Right renal cortex interstitium (tissue), 3 donors: ENCODE data around the gene KIAA0232. TPM values are rescaled to one million over a fixed set of nuclear protein-coding genes. Genes with fewer than 3 reads are reported as not detected.
"Not testable (repeated sequence)": the region's sequence is repeated elsewhere in the genome, so short reads cannot be mapped to it uniquely, and the experiment has no call there.

Experiments used
- DNase-seq, 3 donors: peaks; one replicate each; pipeline ENCODE4 v3.0.0-alpha.2; 2013; ENCODE audit warnings: low read depth in 3 of 3, low spot score in 2 of 3
- polyA plus RNA-seq, 3 donors: library from polyadenylated mRNA; unstranded; fragments of 120-200 nt; gene quantifications; one replicate each; pipeline ENCODE4 v1.2.1, GENCODE V29; 2013; ENCODE audit not compliant: insufficient read length in 3 of 3

KIAA0232 gene
- polyA plus RNA-seq, 3 donors: 43.9 to 46.6 (median 45.8) TPM

DNA sequence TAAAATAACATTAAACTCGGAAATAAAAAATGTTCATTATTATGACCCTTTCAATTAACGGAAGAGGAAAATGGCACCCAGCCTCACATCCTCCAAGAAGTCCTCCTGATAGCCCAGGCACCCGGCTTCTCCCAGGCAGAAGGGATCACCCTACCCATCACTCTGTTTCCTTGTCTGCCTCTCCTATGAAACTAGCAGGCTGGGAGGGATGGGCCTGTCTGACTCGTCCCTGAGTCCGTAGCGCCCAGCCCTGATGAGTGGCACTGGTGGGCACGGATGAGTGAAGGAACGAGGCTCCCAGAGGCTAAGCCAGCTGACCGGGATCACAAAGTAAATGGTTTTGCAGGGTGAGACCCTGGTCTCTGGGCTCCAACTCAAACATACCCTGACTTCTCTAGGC, 28.6 kb upstream of the KIAA0232 start:
- no peak for DNase-seq

DNA sequence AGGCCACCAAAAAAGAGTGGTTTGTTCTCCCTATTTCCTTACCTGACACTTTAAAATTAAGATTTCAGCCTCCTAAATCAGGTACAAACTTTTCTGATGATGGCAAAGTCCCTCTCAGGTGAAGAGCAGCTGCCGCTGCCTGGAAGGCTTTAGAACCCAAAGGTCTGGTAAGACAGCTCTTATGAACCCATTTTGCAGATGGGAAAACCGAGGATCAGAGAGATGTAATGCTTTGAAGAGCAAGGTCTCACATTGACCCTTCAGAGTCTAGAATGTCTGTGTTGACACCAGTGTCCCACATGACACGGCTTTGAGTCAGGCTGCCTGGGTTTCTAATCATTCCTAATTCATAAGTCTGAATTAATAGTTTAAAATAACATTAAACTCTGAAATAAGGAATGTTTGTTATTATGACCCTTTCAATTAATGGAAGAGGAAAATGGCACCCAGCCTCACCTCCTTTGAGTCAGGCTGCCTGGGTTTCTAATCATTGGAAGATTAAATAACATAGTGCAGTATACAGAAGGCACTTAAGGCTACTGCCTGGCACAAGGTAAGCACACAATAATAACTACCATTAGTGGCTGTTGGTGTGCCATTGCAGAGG, 27.9 kb upstream of the KIAA0232 start:
- DNase-seq: no peak

DNA sequence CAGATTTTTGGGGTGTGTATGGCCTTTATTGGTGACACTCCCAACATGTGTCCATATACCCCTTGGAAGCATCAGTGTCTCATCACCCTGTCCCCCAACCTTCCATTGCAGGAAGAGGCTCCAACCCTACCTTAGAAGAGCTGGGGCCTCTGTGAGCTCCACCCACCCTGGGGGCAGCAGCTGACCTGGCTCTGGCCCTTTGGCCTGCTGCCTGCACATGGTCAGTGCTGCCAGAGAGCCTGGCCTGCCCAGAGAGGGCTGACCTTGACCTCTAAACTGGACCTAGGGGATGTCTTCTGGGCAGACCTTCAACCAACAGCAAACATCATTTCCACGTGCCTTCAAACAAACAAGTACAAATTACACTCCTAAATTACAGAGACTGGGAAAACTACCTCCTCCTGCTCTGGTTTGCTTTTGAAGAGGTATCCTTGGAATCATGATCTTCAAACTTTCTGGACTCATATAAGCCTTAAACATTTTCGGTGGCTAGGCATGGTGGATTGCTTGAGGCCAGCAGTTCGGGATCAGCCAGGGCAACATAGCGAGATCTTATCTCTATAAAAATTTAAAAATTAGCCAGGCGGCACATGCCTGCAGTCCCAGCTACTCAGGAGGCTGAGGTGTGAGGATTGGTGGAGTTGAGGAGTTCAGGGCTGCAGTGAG, 27.3 kb upstream of the KIAA0232 start:
- no peak for DNase-seq

DNA sequence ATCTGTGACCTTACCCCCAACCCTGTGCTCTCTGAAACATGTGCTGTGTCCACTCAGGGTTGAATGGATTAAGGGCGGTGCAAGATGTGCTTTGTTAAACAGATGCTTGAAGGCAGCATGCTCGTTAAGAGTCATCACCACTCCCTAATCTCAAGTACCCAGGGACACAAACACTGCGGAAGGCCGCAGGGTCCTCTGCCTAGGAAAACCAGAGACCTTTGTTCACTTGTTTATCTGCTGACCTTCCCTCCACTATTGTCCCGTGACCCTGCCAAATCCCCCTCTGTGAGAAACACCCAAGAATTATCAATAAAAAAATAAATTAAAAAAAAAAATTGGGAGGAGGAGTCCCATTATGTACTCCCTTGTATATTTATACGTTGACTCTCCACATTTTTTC, 26.2 kb upstream of the KIAA0232 start:
- DNase-seq: not testable (repeated sequence)

DNA sequence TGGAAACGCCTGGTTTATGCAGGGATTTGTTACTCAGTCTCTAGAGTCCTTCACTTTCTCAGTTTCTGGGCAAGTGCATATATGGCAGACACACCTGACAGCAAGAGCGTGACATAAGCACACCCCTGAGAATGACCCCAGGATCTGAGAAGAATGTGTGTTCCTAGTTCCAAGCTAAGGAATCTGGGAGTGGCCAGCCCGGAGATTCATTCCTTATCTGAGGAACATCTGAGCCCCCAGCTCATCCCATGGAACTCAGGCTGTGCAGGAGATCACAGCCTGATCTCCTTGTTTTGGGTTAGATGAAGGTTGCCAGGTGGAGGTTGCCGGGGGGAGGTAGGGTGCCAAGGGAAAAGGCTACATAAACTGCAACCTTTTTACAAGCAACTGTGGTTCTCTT, 23.8 kb upstream of the KIAA0232 start:
- no peak for DNase-seq

DNA sequence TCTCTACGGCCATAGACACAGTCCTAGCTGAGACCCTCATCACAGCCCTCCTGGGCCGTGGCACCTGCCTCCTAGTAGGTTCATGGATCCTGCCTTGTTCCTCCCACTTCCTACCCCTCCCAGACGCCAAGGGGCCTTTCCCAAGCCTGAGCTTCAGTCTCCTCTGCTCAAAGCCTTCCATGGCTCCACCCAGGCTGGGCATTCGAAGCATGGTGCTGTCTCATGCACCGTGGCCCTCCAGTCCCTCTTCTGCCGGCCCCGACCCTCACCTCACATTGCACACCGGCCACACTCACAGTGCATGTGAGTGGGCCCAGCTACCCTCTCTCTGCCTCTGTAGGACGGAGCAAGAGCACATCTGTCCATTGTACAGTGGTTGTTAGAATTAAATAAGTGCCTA, 21.7 kb upstream of the KIAA0232 start:
- DNase-seq: no peak

DNA sequence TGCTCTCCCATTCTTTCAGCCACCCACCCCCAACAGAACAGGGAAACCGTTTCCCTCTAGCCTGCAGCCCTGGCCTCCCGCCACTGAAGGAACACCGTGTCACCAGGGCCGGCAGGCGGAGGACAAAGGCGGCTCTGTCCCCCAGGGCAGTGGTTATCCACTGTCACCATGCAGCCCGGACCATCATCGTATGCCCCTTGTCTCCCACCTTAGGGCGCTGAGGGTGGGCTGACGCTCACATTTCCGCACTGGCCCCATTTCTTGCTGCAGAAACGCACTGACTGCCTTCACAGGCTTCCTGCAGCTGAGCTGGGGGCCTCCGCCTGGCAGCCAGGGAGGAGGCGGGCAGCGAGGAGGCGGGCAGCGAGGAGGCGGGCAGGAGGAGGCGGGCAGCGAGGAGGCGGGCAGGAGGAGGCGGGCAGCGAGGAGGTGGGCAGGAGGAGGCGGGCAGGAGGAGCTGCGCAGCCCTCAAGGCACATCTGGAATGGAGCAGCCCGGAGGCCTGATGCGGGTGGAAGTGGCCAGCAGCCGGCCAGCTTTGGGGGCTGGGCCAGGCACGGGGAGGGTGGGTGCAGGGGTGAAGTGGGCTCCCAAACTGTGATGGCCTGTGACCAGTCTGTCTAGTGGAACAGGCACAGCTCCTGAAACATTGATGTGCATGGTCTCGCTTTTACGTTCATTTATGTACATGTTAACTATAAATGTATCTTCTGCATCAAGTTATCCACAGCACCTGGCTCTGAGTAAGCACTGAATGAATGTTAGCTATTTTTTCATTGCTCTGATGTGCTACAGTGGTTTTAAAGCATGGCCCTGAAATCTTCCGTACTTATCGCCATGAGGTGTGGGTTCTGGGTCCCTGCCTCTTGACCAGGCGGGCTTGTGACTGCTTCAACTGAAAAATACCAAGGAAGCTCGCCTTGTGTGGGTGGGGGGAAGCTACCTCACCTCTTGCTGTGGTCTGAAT, 20.6 kb upstream of the KIAA0232 start:
- DNase-seq: no peak

DNA sequence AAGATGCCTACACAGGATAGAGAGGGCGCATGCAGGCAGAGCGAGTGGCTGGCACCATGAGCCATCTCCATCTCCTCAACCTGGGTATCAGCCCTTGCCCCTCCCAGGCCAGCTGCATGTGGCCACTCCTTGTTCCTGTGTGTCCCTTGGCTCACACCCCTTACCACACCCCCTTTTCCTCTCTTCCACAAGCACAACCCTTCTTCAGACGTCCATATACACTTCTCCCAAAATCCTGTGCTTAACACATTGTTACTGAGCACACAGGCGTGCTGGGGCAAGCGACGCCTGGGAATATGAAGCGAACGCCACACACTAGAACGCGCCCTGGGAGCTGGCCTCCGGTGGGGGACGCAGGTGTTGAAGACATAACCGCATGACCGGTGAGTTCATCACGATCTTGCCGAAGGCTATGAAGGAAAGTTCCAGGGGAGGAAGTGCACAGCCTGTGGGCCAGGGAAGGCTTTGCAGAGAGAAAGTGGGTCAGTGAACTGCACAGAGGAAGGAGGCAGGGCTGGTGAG, 19.1 kb upstream of the KIAA0232 start:
- DNase-seq: no peak

DNA sequence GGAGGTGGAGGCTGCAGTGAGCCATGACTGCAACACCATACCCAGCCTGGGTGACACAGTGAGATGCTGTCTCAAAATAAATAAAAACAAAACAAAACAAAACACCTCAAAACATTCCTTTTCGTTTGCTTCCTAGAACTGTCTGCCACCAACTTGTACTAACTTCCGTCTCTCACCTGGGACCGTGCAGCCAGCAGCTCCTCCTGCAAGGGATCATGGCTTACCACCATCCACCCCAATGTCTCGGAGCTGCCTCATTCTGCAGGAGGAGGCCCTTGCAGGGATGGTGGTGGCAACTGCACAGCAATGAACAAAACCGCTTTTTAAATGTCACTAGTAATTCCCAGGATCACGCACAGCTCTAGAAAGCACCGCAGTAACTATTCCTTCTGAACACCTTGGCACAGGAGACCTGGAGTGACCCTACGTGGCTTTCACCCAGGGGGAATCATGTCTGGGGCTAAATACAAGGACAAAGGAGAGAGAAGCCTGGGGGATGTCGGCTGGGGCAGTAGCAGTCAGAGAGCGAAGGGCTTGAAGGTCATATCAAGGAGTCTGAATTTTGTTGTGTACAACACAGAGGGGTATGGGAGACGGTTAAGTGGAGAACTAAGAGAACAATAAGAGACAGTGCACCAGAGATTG, 17.4 kb upstream of the KIAA0232 start:
- DNase-seq: no peak

DNA sequence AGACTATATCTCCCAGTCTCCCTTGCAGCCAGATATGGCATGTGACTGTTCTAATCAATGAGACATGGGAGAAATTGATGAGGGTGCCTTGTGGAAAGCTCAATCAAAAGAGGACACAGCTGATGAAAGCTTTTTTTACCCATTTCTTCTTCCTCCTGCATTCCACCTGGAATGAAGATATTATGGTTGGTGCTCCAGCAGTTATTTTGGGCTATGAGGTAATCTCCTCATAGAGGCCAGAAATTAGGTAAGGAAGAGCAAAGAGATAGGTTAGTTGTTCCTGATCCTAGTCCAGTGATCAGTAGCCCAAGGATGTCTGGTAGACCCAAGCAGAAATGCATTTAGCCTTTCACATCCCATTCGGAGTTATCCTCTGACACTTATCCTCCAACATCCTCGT, 16.8 kb upstream of the KIAA0232 start:
- no peak for DNase-seq

DNA sequence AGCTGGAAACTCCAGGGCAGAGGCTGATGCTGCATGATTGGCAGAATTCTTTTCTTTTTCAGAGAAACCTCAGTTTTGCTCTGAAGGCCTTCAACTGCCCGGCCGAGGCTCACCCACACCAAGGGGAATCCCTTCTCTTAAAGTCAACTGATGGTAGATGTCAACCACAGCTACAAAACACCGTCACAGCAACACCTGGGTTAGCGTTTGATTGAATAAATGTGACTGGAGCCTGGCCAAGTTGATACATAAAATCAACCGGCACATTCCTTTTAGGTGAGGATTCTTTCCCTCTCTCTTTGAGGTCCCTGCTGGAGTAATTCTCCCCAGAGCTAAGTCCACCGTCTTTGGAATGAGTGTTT, 15.2 kb upstream of the KIAA0232 start:
- no peak for DNase-seq

DNA sequence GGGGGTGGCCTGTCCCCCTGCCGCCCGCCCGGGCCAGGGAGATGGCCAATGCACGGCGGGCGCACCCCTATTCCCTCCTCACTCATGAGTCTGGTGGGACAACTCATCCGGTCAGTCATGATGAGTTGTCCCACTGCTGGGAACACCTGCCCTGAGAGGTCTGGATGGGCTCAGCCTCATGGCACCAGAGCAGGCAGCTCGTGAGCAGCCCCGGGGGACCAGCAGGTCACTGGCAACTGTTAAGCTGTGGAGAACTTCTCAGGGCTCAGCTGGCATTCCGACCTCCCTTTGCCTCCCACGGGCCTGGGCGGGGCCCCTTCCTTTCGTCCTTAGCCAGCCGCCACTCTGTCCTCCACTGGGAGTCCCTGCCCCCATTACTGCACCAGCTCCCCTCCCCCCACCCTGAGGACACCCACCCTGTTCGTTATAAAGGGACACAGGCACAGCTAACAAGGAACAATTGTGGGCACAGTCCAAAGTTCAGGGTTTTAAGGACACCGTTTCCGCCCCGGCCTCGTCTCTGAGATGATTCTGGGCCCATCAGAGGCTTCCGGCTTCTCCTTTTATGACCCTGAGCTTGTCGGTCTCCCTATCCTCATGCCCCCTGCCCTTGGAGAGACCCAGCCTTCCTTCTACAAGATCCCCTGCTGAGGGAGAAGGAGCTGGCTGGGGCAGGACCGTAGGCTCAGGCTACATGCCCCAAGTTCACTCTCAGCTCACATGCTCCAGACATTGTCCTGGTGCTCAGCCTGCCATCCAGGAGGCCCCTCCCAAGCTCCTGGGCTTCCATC, 14.6 kb upstream of the KIAA0232 start:
- DNase-seq: no peak

DNA sequence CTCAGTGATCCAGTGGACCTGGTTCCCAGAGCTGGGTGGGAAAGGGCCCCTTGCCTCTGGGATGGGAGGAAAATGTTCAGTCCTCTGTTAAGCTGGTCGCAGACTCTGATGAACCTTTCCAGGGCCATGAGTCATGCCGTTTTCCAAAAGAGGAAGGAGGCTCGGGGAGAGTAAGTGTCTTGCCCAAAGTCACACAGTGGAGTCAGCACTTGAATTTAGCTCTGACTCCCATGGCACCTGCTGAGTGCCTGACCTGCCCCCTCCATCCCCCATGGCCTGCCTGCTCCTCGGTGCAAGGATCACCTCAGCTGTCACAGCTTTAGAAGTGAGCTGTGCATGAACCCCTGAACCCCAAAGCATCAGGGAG, 14.0 kb upstream of the KIAA0232 start:
- no peak for DNase-seq

DNA sequence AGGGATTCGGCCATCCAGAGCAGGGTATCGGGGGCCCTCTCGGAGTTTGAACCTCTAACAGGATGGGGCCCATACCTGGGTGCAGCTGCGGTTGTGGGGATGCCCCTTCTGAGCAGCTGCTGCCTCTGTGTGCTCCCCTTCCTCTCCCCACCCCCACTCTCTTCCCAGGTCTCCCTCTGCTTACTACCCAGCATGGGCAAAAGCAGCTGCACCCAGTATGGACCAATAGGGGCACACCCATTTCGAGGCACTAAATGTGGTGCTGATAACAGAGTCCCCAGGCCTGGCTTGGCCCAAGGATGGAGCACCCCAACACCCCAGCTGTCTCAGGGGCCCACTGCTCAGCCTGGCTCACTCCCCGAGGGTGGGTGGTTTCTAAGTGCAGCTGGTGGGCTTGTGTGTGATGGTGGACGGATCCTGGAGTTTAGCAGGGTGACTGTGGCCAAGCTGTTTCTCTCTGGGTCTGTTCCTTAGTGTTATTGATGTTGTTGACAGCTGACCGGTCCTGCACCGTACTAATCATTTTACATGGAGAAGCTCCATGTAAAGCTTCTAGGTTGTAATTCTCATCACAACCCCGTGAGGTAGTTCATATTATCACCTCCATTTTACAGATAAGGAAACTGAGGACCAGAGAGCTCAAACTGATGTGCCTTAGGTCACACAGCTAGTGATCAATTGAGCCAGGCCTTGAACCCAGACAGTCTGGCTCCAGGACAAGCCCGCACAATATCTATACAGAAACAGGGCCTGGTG, 13.1 kb upstream of the KIAA0232 start:
- no peak for DNase-seq

DNA sequence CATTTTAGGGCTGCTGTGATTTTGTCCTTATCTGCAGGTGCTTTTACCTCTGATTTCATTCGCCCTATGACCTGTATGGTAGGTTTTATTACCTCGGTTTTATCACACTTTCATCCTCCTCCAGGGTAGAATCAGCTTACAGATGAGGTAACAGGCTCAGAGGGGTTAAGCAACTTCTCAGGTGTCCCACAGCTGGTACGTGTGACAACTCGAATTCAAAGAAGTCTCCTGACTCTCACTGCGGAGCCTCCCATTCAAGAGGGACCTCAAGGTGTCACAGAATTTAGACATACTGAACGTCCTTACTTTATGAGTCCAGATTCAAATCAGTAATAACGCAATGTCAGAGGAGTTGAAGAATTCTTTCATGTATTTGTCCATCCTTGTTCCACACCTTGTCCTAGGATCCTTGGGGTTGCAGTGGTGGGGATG, 12.5 kb upstream of the KIAA0232 start:
- no peak for DNase-seq

DNA sequence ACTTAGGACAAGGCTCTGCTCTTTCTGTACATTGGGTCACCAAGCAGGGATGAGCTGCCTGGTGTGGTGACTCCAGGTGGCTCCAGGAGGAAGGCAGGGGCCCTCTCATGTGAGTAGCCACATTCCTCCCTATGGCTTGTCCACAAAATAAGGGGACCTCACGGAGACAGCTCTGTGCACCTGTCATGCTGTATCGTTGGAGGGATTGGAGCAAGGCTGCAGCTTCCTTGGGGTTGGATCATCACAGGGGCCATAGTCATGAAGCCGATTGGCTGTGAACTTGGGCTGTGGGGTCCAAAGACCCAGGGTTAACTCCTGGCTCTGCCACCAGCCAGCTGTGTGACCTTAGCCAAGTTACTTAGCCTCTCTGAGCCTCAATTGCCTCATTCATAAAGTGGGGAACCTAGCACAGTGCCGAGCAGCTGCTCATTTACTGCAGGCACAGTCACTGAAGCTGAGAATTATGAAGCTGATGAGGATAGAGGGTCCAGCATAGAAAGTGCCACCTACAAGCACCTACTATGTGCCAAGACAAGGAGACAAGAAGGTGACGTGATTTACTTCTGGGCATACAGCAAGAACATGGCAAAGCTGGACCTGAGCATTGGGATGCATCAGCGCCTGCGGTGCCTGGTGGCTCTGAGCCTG, 11.8 kb upstream of the KIAA0232 start:
- DNase-seq: no peak

DNA sequence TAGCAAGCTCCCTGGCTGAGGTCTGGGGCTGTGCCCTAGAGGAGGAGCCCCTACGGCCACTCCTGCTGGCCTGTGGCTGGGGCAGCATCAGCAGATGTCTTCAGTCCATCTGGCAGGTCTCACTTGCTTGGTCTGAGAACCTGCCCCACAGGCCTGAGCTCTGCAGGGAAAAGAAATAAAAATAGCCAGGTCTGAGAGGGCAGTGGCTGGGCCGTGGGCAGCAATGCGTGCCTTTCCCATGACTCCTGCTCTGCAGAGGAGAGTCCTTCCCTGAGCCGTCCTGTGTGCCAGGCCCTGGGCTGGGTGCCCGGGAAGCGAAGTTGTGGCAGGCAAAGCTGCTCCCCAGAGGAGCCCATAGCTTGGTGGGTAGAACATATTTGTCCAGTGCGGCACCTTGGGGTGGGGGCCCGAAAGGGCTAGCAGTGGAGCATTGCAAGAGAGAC, 11.3 kb upstream of the KIAA0232 start:
- no peak for DNase-seq

DNA sequence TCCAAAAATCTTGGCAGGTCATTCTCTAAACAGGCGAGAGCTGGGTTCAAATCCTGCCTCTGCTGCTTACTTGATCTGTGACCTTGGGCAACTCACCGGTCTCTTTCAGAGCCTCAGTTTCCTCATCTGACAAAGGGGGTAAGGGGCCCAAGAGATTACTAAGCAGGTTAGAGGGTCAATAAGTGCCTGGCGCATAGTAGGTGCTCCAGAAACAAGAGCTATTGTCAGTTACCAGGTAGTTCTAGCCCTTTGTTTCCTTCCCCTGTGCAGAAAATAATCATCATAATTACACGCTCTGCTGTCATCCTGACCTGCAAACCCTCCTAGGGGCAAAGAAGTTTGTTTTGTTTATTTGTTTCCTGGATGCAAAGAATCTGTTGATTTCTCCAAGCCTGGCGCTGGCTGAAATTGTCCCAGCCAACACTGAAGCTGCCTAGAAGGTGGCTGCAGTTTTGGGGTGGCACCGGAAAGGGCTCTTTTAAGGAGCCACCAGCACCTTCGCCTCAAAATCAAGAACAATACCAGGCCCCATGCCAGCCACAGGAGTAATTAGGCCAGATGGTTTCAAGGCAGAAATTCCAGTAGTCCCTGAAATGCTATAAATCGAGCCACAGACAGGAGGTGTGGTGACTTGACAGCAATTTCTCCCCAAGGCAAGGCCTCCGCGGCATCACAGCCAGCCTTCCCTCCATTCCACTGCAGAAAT, 10.2 kb upstream of the KIAA0232 start:
- no peak for DNase-seq
